Vagina (tissue), 2 donors: Measurements from ENCODE around the gene POLR2C.

Experiments used
- POLR2A ChIP-seq, 2 donors: fragments of 450-650 bp; IDR thresholded peaks; one replicate each; pipeline ENCODE4 v1.6.1; 2017; ENCODE audit warnings: antibody characterized with exemption in 2 of 2, mild to moderate bottlenecking in 2 of 2, moderate library complexity in 2 of 2
- POLR2AphosphoS5 ChIP-seq, 2 donors: sonication (generic); formaldehyde crosslinking; IDR thresholded peaks; one replicate each; pipeline ENCODE4 v1.9.0; 2017; ENCODE audit warnings: antibody characterized with exemption in 2 of 2, mild to moderate bottlenecking in 2 of 2, low read depth in 1 of 2; ENCODE audit not compliant: insufficient read depth in 1 of 2
- TF ChIP-seq, protein P1 (sequence below), 3 experiments: fragments of 450-650 bp in 2 of 3; fragments of 200-600 bp in 1 of 3; sonication (generic) in 1 of 3; IDR thresholded peaks; one replicate each; pipeline ENCODE4 v1.5.1; 2017 to 2019; ENCODE audit warnings: antibody characterized with exemption in 3 of 3, mild to moderate bottlenecking in 2 of 3, moderate library complexity in 2 of 3

DNA sequence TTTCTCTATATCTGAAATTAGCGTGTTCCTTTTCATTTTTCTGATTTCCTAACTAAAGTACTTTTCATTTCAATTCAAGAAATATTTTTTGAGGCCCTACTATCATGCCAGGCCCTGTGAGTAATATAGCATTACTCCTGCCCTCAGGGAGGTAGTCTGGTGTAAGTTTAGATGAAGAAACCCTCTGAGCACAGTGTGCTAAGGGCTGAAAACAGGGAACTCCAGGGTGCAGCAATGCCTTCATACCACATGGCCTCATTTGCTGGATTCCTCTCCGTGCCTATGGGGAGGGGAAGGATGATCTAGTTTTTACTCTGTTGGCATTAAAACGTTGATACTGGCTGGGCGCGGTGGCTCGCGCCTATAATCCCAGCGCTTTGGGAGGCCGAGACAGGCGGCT is 10.5 kb upstream of the POLR2C start:
- TF ChIP-seq, protein P1, sequence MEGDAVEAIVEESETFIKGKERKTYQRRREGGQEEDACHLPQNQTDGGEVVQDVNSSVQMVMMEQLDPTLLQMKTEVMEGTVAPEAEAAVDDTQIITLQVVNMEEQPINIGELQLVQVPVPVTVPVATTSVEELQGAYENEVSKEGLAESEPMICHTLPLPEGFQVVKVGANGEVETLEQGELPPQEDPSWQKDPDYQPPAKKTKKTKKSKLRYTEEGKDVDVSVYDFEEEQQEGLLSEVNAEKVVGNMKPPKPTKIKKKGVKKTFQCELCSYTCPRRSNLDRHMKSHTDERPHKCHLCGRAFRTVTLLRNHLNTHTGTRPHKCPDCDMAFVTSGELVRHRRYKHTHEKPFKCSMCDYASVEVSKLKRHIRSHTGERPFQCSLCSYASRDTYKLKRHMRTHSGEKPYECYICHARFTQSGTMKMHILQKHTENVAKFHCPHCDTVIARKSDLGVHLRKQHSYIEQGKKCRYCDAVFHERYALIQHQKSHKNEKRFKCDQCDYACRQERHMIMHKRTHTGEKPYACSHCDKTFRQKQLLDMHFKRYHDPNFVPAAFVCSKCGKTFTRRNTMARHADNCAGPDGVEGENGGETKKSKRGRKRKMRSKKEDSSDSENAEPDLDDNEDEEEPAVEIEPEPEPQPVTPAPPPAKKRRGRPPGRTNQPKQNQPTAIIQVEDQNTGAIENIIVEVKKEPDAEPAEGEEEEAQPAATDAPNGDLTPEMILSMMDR (IDR thresholded peaks at IDR 0.05), result no peak
- TF ChIP-seq POLR2A (IDR thresholded peaks at IDR 0.05) (no peak), POLR2AphosphoS5 (IDR thresholded peaks at IDR 0.05; ENCODE audit: insufficient read depth in 1 of 2, low read depth in 1 of 2) (no peak)
